HG03039 (cell line): ENCODE data around the gene CHCHD2.
A peak's percentile ranks its signal among the peaks of the same experiment; 100 is the strongest.
"Not testable (repeated sequence)": the region's sequence is repeated elsewhere in the genome, so short reads cannot be mapped to it uniquely, and the experiment has no call there.

Experiments
- ATAC-seq: cut with Tn5 transposase; IDR thresholded peaks from one replicate; pipeline ENCODE4 v1.9.1; 2021; ENCODE audit warnings: mild to moderate bottlenecking, moderate library complexity; ENCODE audit not compliant: unreplicated experiment

CHCHD2 gene

GRCh38 chr7:56086761-56087160, 19.5 kb downstream of the CHCHD2 start:
- no peak for ATAC-seq

GRCh38 chr7:56083150-56083785, 23.0 kb downstream of the CHCHD2 start:
- ATAC-seq, result no peak

- no peak for ATAC-seq
These were observed 24.5 kb downstream of the CHCHD2 start for GRCh38 chr7:56081626-56082340.

- not testable (repeated sequence) for ATAC-seq
These were observed 25.4 kb downstream of the CHCHD2 start for GRCh38 chr7:56080726-56081435.

- no peak for ATAC-seq
These were observed 26.7 kb downstream of the CHCHD2 start for GRCh38 chr7:56079450-56080185.

GRCh38 chr7:56078196-56078595, 28.1 kb downstream of the CHCHD2 start:
- no peak for ATAC-seq

GRCh38 chr7:56077681-56078080, 28.6 kb downstream of the CHCHD2 start:
- ATAC-seq, result no peak

GRCh38 chr7:56074371-56074791, 31.9 kb downstream of the CHCHD2 start:
- ATAC-seq, result peak; percentile 78

- not testable (repeated sequence) for ATAC-seq
These were observed 39.9 kb downstream of the CHCHD2 start for GRCh38 chr7:56066376-56066775.

- ATAC-seq, result peak; percentile 88
These were observed 42.2 kb downstream of the CHCHD2 start, which contains the start of gene SUMF2 for GRCh38 chr7:56063882-56064625. SUMF2 (plus strand) TSS chr7:56064286; CDS start chr7:56064312, 26 bp downstream.

GRCh38 chr7:56063500-56063881, 42.8 kb downstream of the CHCHD2 start:
- no peak for ATAC-seq

- no peak for ATAC-seq
These were observed 43.9 kb downstream of the CHCHD2 start for GRCh38 chr7:56062382-56062781.

- ATAC-seq, result no peak
These were observed 52.3 kb downstream of the CHCHD2 start for GRCh38 chr7:56053993-56054392.

- ATAC-seq, result no peak
These were observed 52.9 kb downstream of the CHCHD2 start for GRCh38 chr7:56053379-56053778.
